GM18498 (cell line): Measurements from ENCODE around the gene RIPPLY3.
A peak's percentile ranks its signal among the peaks of the same experiment; 100 is the strongest.
"Not testable (repeated sequence)": the region's sequence is repeated elsewhere in the genome, so short reads cannot be mapped to it uniquely, and the experiment has no call there.

Source experiments
- ATAC-seq: cut with Tn5 transposase; IDR thresholded peaks from one replicate; pipeline ENCODE4 v1.9.1; 2021; ENCODE audit warnings: mild to moderate bottlenecking, moderate library complexity; ENCODE audit not compliant: unreplicated experiment

RIPPLY3 gene

GRCh38 chr21:36980280-36981048, 26.0 kb upstream of the RIPPLY3 start:
- no peak for ATAC-seq

GRCh38 chr21:36981049-36981391, 25.5 kb upstream of the RIPPLY3 start:
- no peak for ATAC-seq

- ATAC-seq: no peak
Observed at GRCh38 chr21:36981977-36982700, 24.4 kb upstream of the RIPPLY3 start.

- ATAC-seq: no peak
Observed at GRCh38 chr21:36985751-36986594, 20.5 kb upstream of the RIPPLY3 start.

- ATAC-seq: no peak
Observed at GRCh38 chr21:36987845-36988244, 18.7 kb upstream of the RIPPLY3 start.

- no peak for ATAC-seq
Observed at GRCh38 chr21:36988536-36988935, 18.0 kb upstream of the RIPPLY3 start.

GRCh38 chr21:36989199-36989698, 17.3 kb upstream of the RIPPLY3 start:
- ATAC-seq: not testable (repeated sequence)

- peak; percentile 93 for ATAC-seq
Observed at GRCh38 chr21:36989699-36990507, 16.6 kb upstream of the RIPPLY3 start.

- no peak for ATAC-seq
Observed at GRCh38 chr21:36990508-36991205, 15.8 kb upstream of the RIPPLY3 start.

- no peak for ATAC-seq
Observed at GRCh38 chr21:36992671-36993070, 13.8 kb upstream of the RIPPLY3 start.

GRCh38 chr21:36994501-36995158, 11.9 kb upstream of the RIPPLY3 start:
- ATAC-seq: no peak

GRCh38 chr21:36995285-36995684, 11.2 kb upstream of the RIPPLY3 start:
- ATAC-seq: not testable (repeated sequence)

GRCh38 chr21:36999131-36999898, 7.2 kb upstream of the RIPPLY3 start:
- no peak for ATAC-seq

GRCh38 chr21:37000381-37000780, 6.1 kb upstream of the RIPPLY3 start:
- ATAC-seq: no peak

- ATAC-seq: no peak
Observed at GRCh38 chr21:37001441-37001840, 5.1 kb upstream of the RIPPLY3 start.

GRCh38 chr21:37002851-37003250, 3.7 kb upstream of the RIPPLY3 start:
- ATAC-seq: not testable (repeated sequence)

- not testable (repeated sequence) for ATAC-seq
Observed at GRCh38 chr21:37003917-37004316, 2.6 kb upstream of the RIPPLY3 start.
